HT-29 (cell line): ENCODE data around the gene EPB41L4A. TPM values are rescaled to one million over a fixed set of nuclear protein-coding genes. Genes with fewer than 3 reads are reported as not detected.

ENCODE experiments used
- DNase-seq: peaks from one replicate; pipeline ENCODE4 v3.0.0-alpha.2; 2015; ENCODE audit warnings: low spot score
- total RNA-seq: library from RNA; depleted of rRNA; stranded (reverse); fragments of >200 nt; shearing (Covaris generic); gene quantifications from 2 replicates; pipeline ENCODE4 v1.2.3, GENCODE V29; 2014

Gene EPB41L4A
- total RNA-seq, 1 experiment from 2014 or later: 0.48 TPM

GRCh38 chr5:112163435-112163834, 255.6 kb downstream of the EPB41L4A start:
- DNase-seq: no peak

GRCh38 chr5:112161392-112161748, 257.7 kb downstream of the EPB41L4A start:
- peak; percentile 25 for DNase-seq

- DNase-seq: peak; percentile 91
Measured at GRCh38 chr5:112160652-112161391, 258.3 kb downstream of the EPB41L4A start.

GRCh38 chr5:112159435-112159834, 259.6 kb downstream of the EPB41L4A start:
- DNase-seq: no peak

- no peak for DNase-seq
Measured at GRCh38 chr5:112156211-112156610, 262.9 kb downstream of the EPB41L4A start.

GRCh38 chr5:112154940-112155686, 264.0 kb downstream of the EPB41L4A start:
- no peak for DNase-seq

- no peak for DNase-seq
Measured at GRCh38 chr5:112149727-112150126, 269.4 kb downstream of the EPB41L4A start.

- peak; percentile 83 for DNase-seq
Measured at GRCh38 chr5:112146323-112147226, 272.5 kb downstream of the EPB41L4A start.

- no peak for DNase-seq
Measured at GRCh38 chr5:112143690-112144089, 275.4 kb downstream of the EPB41L4A start.

- DNase-seq: peak; percentile 20
Measured at GRCh38 chr5:112142769-112143270, 276.3 kb downstream of the EPB41L4A start.

GRCh38 chr5:112141582-112141981, 277.5 kb downstream of the EPB41L4A start:
- DNase-seq: no peak

- DNase-seq: no peak
Measured at GRCh38 chr5:112138526-112138925, 280.6 kb downstream of the EPB41L4A start.

- DNase-seq: no peak
Measured at GRCh38 chr5:112136773-112137172, 282.3 kb downstream of the EPB41L4A start.

GRCh38 chr5:112127861-112128260, 291.2 kb downstream of the EPB41L4A start:
- no peak for DNase-seq

GRCh38 chr5:112126982-112127381, 292.1 kb downstream of the EPB41L4A start:
- no peak for DNase-seq

- DNase-seq: no peak
Measured at GRCh38 chr5:112125903-112126302, 293.2 kb downstream of the EPB41L4A start.

GRCh38 chr5:112124788-112125187, 294.3 kb downstream of the EPB41L4A start:
- DNase-seq: no peak

- DNase-seq: no peak
Measured at GRCh38 chr5:112123086-112123485, 296.0 kb downstream of the EPB41L4A start.

- DNase-seq: no peak
Measured at GRCh38 chr5:112122353-112122752, 296.7 kb downstream of the EPB41L4A start.

- no peak for DNase-seq
Measured at GRCh38 chr5:112121258-112121657, 297.8 kb downstream of the EPB41L4A start.

- DNase-seq: no peak
Measured at GRCh38 chr5:112119969-112120368, 299.1 kb downstream of the EPB41L4A start.

GRCh38 chr5:112119508-112119907, 299.6 kb downstream of the EPB41L4A start:
- DNase-seq: peak; percentile 7
